ENCODE measurements around the gene DNMT3L.
"Not testable (repeated sequence)": the region's sequence is repeated elsewhere in the genome, so short reads cannot be mapped to it uniquely, and the experiment has no call there.

DNA sequence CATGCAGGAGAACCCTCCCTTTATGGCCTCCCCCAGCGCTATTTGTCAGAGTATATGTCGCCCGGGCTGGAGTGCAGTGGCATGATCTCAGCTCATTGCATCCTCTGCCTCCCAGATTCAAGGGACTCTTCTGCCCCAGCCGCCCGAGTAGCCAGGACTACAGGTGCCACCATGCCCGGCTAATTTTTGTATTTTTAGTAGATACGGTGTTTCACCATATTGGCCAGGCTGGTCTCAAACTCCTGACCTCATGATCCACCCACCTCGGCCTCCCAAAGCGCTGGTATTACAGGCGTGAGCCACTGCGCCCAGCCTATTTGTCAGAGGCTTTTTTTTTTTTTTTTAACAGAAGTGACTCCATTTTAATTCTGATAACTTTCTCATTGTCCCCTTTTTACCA, 61.7 kb downstream of the DNMT3L start:
- not testable (repeated sequence) for TF ChIP-seq CTCF (IDR thresholded peaks at IDR 0.05); ZFX (IDR thresholded peaks at IDR 0.05; ENCODE audit: borderline replicate concordance)
